Endothelial cell of hepatic sinusoid (primary cell): ENCODE data around the gene PATE4.
"Not testable (repeated sequence)": the region's sequence is repeated elsewhere in the genome, so short reads cannot be mapped to it uniquely, and the experiment has no call there.

Source experiments
- in situ Hi-C: cut with HindIII; loops from 2 replicates; pipeline ENCODE4 v1.10.0; 2017; ENCODE audit warnings: low sequenced_read_pairs

The PATE4 gene

GRCh38 chr11:125833016-125833415 lies at the start of gene PATE4:
PATE4 (plus strand) TSS chr11:125833316; CDS start chr11:125833360, 44 bp downstream.
- in situ Hi-C loops: loop anchor here (5.0 kb wide), 1 partner anchor 86 kb away; the partner anchor contains the start of gene PATE1

GRCh38 chr11:125784678-125785077 lies 48.4 kb upstream of the PATE4 start:
- in situ Hi-C loops: no loop called here

GRCh38 chr11:125787827-125788226 lies 45.3 kb upstream of the PATE4 start, which contains the start of gene PATE3:
PATE3 (plus strand) TSS chr11:125788127; CDS start chr11:125788152, 25 bp downstream.
- in situ Hi-C loops: no loop called here

- in situ Hi-C loops: no loop called here
Observed at GRCh38 chr11:125790825-125791224, 42.3 kb upstream of the PATE4 start.

GRCh38 chr11:125797641-125798040 lies 35.5 kb upstream of the PATE4 start:
- in situ Hi-C loops: no loop called here

- in situ Hi-C loops: no loop called here
Observed at GRCh38 chr11:125799808-125800207, 33.3 kb upstream of the PATE4 start.

GRCh38 chr11:125802387-125802786 lies 30.7 kb upstream of the PATE4 start:
- in situ Hi-C loops: no loop called here

- in situ Hi-C loops: no loop called here
Observed at GRCh38 chr11:125807909-125808308, 25.2 kb upstream of the PATE4 start.

GRCh38 chr11:125835748-125836147 lies 2.6 kb downstream of the PATE4 start:
- in situ Hi-C loops: no loop called here

GRCh38 chr11:125842321-125842948 lies 9.3 kb downstream of the PATE4 start:
- in situ Hi-C loops: no loop called here

GRCh38 chr11:125846188-125846587 lies 13.1 kb downstream of the PATE4 start:
- in situ Hi-C loops: no loop called here

- in situ Hi-C loops: not testable (repeated sequence)
Observed at GRCh38 chr11:125857670-125858069, 24.6 kb downstream of the PATE4 start.

GRCh38 chr11:125862786-125863185 lies 29.7 kb downstream of the PATE4 start:
- in situ Hi-C loops: not testable (repeated sequence)

GRCh38 chr11:125865354-125865753 lies 32.2 kb downstream of the PATE4 start:
- in situ Hi-C loops: not testable (repeated sequence)

- in situ Hi-C loops: no loop called here
Observed at GRCh38 chr11:125869521-125869920, 36.4 kb downstream of the PATE4 start.

- in situ Hi-C loops: no loop called here
Observed at GRCh38 chr11:125871391-125872137, 38.4 kb downstream of the PATE4 start.

- in situ Hi-C loops: no loop called here
Observed at GRCh38 chr11:125872138-125872491, 39.0 kb downstream of the PATE4 start.

GRCh38 chr11:125873881-125874555 lies 40.9 kb downstream of the PATE4 start:
- in situ Hi-C loops: no loop called here

GRCh38 chr11:125874556-125875124 lies 41.5 kb downstream of the PATE4 start:
- in situ Hi-C loops: loop anchor here (5.0 kb wide), 2 partner anchors 217 to 247 kb away; partner anchors contain the start of gene CHEK1

GRCh38 chr11:125881291-125881690 lies 48.2 kb downstream of the PATE4 start:
- in situ Hi-C loops: no loop called here

GRCh38 chr11:125883375-125883774 lies 50.3 kb downstream of the PATE4 start:
- in situ Hi-C loops: no loop called here
